ENCODE data around the gene RPTN.

Gene RPTN

GRCh38 chr1:152159144-152159543 lies at the start of gene RPTN:
TSS of gene RPTN (minus strand) at chr1:152159228. CDS start at chr1:152157889, 1,339 bp downstream.
- DNase-seq (ENCODE audit: extremely low spot score, insufficient read length, low read depth), result no peak
- FAIRE-seq, result no peak

- FAIRE-seq, result no peak
- no peak for DNase-seq (ENCODE audit: extremely low spot score, insufficient read length, low read depth)
Measured at GRCh38 chr1:152198982-152199381, 40.0 kb upstream of the RPTN start.

- DNase-seq (ENCODE audit: extremely low spot score, insufficient read length, low read depth), result no peak
- no peak for FAIRE-seq
Measured at GRCh38 chr1:152197361-152197941, 38.4 kb upstream of the RPTN start.

DNA sequence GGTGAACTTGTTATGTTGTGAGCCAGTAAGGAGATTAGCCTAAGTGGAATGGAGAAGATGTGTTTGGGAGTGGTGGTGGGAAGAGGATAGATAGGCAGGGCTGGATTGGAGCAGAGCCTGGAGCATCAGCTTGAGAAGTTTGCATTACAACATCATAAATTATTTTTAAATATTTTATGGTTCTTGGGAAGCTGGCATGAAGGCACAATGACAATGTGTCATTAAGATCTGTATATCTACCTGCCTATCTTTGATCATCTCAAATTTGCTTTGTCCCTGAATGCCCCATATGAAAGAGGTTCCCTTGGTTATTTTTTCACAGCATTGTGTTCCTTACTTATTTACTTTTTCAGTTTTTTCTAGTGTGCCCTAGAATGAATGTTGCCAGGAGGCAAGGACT lies 32.7 kb upstream of the RPTN start:
- FAIRE-seq (no peak), DNase-seq (ENCODE audit: extremely low spot score, insufficient read length, low read depth) (no peak)

- no peak for FAIRE-seq
Measured at GRCh38 chr1:152191260-152191659, 32.2 kb upstream of the RPTN start.

DNA sequence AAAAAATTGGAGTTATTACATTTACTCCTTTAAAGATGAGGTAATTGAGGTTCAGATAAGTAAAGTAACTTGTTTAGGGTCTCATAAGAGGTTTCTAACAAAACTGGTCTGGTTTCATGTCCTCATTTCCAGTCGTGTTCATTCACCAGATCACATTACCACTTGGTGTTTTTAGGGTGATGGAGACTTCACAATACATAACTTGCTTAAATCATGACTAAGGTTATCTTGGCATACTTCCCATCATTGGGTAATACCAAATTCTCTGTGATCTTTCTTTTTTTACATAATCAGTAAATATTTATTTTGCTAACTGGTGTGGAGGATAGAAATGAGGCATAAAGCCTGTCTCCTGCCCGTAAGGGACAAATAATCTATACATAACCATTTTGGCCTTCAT lies 31.6 kb upstream of the RPTN start:
- DNase-seq (ENCODE audit: extremely low spot score, insufficient read length, low read depth) (no peak), FAIRE-seq (no peak)

More at GRCh38 chr1:152191260-152191659, 32.2 kb upstream of the RPTN start:
- DNase-seq (ENCODE audit: extremely low spot score, insufficient read length, low read depth), result no peak

DNA sequence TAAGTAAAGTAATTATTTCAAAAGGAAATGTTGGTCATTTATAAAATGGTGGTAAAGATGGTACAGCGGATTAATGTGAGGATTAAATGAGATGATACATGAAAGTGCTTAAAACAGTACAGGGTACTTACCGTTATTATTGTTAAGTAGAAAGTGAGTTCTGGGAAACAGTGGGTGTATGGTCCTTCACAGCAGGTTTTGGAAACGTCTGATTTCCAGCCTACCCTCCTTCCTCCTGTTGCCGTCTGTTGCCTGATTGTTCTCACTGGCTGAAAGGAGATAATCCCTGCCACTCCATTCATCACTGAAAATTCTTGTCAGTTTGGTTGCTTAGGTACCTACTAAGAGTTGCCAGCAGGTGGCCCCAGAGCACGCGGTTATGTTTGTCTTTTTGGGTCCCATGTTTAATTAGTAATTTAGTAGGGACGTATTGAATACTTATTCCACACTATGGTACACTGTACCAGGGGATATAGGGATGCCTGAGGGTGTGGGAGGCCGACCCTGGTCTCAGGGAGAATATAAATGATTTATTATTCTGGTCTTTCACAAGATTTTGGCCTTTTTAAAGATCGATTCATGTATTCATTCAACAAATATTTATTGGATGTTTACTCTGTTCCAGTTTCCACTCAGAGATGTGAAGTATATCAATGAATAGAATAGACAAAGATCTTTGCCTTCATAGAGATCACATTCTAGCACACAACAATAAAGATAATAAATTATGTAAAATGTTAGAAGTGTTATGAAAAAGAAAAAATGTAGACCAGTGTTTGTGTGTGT lies 30.8 kb upstream of the RPTN start:
- DNase-seq (ENCODE audit: extremely low spot score, insufficient read length, low read depth) (no peak), FAIRE-seq (peak; percentile 89)

DNA sequence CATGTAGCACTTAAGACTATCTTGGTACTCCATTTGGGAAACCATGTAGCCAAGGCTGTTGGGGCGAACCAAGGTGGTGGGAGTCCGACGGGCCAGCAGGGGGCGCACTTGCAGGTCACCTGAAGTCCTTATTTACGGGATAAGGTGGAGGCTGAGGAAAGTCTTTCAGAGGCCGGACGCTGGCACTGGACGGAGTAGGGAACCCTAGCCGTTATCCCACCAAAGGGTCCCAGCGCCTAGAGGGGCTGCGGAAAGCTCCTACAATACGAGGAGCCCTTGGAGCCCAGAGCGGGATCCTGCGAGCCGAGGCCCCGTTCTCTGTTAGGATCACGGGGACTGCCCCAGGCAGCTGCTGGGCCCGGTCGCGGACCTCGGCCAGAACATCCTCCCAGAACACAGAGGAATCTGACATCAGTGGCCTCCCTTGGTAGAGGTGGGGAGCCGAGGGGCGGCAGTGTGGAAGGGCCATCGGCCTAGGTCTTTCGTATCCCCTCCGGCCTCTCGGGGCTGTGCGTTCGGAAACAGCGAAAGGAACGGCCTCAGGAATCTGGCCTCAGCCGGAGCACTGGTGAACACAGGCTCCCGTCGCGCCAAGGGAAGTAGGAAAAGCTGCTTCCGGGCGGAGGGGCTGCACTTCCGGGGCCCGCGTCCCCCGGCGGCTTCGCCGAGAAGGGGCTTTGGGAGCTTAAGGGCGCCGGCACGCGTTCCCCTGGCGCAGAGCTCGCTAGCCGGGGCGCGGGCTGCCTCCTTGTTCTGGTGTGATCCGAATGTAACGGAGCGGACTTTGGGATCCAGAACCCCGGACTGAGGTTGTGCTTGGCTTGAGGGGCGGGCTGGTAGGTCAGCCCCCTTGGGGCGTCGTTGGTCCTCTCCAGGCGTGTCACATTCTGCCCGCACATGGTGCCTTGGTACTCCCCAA lies 29.9 kb upstream of the RPTN start:
- FAIRE-seq, result peak; percentile 63
- DNase-seq (ENCODE audit: extremely low spot score, insufficient read length, low read depth), result no peak

- FAIRE-seq (no peak), DNase-seq (ENCODE audit: extremely low spot score, insufficient read length, low read depth) (no peak)
Measured at GRCh38 chr1:152186556-152187285, 27.7 kb upstream of the RPTN start.

DNA sequence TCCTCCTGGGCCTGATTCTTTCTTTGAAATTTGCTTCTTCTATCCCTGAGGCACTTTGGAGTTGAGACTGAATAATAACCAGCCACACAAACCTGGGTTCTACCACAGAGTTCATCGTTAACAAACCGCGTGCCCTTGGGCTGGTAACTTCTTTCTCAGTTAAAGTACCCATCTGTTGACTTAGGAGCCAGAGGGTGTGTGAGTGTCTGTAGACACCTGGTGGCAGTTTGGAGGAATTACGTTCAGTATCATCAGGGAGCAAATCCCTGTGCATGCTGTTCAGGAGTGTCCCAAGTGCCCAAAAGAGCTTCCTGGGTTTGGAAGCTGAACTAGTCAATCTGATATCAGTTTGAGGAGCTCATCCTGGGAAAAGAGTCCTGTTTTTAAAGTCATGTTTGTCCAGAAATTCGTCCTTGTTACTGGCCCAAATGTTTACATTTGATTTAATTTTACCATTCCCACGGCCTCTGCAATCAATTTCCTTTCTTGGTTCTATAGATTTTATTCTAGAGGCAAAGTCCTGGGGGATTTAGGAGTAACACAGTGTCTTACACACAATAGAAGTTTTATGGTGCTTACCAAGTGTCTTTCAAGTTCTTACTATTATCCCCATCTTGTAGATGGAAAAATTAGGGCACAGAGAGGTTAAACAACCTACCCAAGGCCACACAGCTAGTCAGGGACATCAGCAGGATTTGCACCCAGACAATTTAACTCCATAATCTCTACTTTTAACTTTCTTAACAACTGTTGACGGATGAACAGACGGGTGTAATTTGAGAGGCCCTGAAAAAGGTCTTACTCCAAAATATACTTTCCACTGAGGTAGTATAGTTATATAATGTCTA lies 26.7 kb upstream of the RPTN start:
- no peak for DNase-seq (ENCODE audit: extremely low spot score, insufficient read length, low read depth)
- FAIRE-seq, result peak; percentile 82

DNA sequence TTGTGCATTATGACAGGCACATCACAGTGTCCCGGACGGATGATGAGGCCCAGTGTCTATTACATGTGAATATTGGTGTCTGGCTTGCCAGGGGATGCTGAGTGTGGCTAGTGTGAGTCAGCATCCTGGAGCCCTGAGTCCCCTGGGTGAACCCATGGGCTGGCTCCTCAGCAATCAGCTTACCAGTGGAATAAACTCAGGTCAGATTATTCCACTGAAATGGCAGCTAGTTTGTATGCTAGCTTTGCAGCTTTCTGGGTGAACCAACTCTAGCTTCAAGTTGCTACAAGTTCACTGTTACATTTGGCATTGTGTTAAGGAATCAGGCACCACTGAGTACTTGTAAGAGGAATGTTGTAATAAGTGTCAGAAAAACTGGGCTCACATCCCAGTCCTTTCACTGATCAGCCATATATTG lies 23.9 kb upstream of the RPTN start:
- FAIRE-seq (no peak), DNase-seq (ENCODE audit: extremely low spot score, insufficient read length, low read depth) (no peak)

GRCh38 chr1:152182431-152182830 lies 23.4 kb upstream of the RPTN start:
- no peak for FAIRE-seq

GRCh38 chr1:152179566-152179965 lies 20.5 kb upstream of the RPTN start:
- DNase-seq (ENCODE audit: extremely low spot score, insufficient read length, low read depth) (no peak), FAIRE-seq (no peak)

More at GRCh38 chr1:152182431-152182830, 23.4 kb upstream of the RPTN start:
- DNase-seq (ENCODE audit: extremely low spot score, insufficient read length, low read depth), result no peak

- FAIRE-seq (no peak), DNase-seq (ENCODE audit: extremely low spot score, insufficient read length, low read depth) (no peak)
Measured at GRCh38 chr1:152170287-152170905, 11.4 kb upstream of the RPTN start.

- no peak for FAIRE-seq
Measured at GRCh38 chr1:152169366-152170025, 10.5 kb upstream of the RPTN start.

DNA sequence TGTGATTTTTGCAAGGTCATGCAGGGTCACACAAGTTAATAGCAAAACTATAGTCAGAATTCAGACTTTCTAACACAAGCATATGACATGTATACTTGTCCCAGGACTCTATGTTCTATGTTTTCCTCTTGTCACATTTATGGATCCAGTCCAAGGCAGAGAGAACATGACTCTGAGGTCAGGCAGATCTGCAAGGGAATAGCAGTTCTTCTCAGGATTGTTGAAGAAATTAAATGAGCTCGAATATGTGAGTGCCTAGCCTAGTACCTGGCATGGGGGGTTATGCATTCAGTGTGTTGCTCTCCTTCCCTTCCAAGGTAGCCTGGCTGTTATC lies 9.5 kb upstream of the RPTN start:
- FAIRE-seq (no peak), DNase-seq (ENCODE audit: extremely low spot score, insufficient read length, low read depth) (no peak)

More at GRCh38 chr1:152169366-152170025, 10.5 kb upstream of the RPTN start:
- no peak for DNase-seq (ENCODE audit: extremely low spot score, insufficient read length, low read depth)

GRCh38 chr1:152167835-152168534 lies 9.0 kb upstream of the RPTN start:
- DNase-seq (ENCODE audit: extremely low spot score, insufficient read length, low read depth), result no peak
- no peak for FAIRE-seq

- DNase-seq (ENCODE audit: extremely low spot score, insufficient read length, low read depth), result no peak
- FAIRE-seq, result no peak
Measured at GRCh38 chr1:152166966-152167365, 7.9 kb upstream of the RPTN start.

Measured in GM18507 (cell line).